BLaER1 (cell line): Measurements from ENCODE around the gene SMARCA4.

ENCODE experiments used
- H3K27ac ChIP-seq: shearing (Covaris generic); formaldehyde crosslinking; 2 replicates; pipeline ENCODE4 v1.8.1; 2022
- H3K27me3 ChIP-seq: shearing (Covaris generic); formaldehyde crosslinking; 2 replicates; pipeline ENCODE4 v1.8.1; 2022
- H3K36me3 ChIP-seq: shearing (Covaris generic); formaldehyde crosslinking; 2 replicates; pipeline ENCODE4 v1.8.1; 2022
- H3K4me1 ChIP-seq: shearing (Covaris generic); formaldehyde crosslinking; 2 replicates; pipeline ENCODE4 v1.8.1; 2022
- H3K4me2 ChIP-seq: shearing (Covaris generic); formaldehyde crosslinking; 2 replicates; pipeline ENCODE4 v1.8.1; 2022
- H3K4me3 ChIP-seq: shearing (Covaris generic); formaldehyde crosslinking; 2 replicates; pipeline ENCODE4 v1.8.1; 2022
- H3K9ac ChIP-seq: shearing (Covaris generic); formaldehyde crosslinking; 2 replicates; pipeline ENCODE4 v1.8.1; 2022
- H3K9me3 ChIP-seq: shearing (Covaris generic); formaldehyde crosslinking; 2 replicates; pipeline ENCODE4 v1.8.1; 2022
- H4K20me1 ChIP-seq: shearing (Covaris generic); formaldehyde crosslinking; 2 replicates; pipeline ENCODE4 v1.8.1; 2022
- Cebpa-rat ChIP-seq: shearing (Covaris generic); IDR thresholded peaks from 2 replicates; pipeline ENCODE4 v1.8.1; 2022

SMARCA4 gene

GRCh38 chr19:10960314-10961072 lies at the start of gene SMARCA4:
TSS of gene SMARCA4 (plus strand) at chr19:10961030. CDS start at chr19:10984152, 23,122 bp downstream.
- Histone ChIP-seq H3K27ac (peak within 1 kb of the TSS; percentile 99), H3K36me3 (peaks cover 12% of the 10 kb centered on the region; the same call in 1 of the 2 replicates), H3K4me1 (peaks cover 45% of the 10 kb centered on the region), H3K9ac (peak within 1 kb of the TSS; percentile 100), H3K4me2 (peak within 1 kb of the TSS; percentile 91), H4K20me1 (peaks cover 34% of the 10 kb centered on the region), H3K4me3 (peak within 1 kb of the TSS; percentile 98), H3K9me3 (no peaks in the 10 kb centered on the region), H3K27me3 (no peaks in the 10 kb centered on the region)
- no peak for TF ChIP-seq Cebpa-rat

- H3K36me3 ChIP-seq = peaks cover 98% of the 10 kb centered on the region
- TF ChIP-seq Cebpa-rat = no peak
- no peaks in the 10 kb centered on the region for H3K9me3 ChIP-seq
- H3K4me3 ChIP-seq = no peak overlapping the region
- no peaks in the 10 kb centered on the region for H3K27me3 ChIP-seq
- no peaks in the 10 kb centered on the region for H3K4me1 ChIP-seq
- H3K9ac ChIP-seq = no peak overlapping the region
- H3K27ac ChIP-seq = no peak overlapping the region
- H3K4me2 ChIP-seq = no peak overlapping the region
- H4K20me1 ChIP-seq = peaks cover 65% of the 10 kb centered on the region
These were observed 49.1 kb upstream of the SMARCA4 start for GRCh38 chr19:10911579-10912363.

GRCh38 chr19:10912619-10913018 lies 48.2 kb upstream of the SMARCA4 start:
- H3K4me2 ChIP-seq = no peak overlapping the region
- H3K36me3 ChIP-seq = peaks cover 98% of the 10 kb centered on the region

GRCh38 chr19:10913716-10914340 lies 47.0 kb upstream of the SMARCA4 start:
- Histone ChIP-seq H3K4me1 (no peaks in the 10 kb centered on the region), H4K20me1 (peaks cover 53% of the 10 kb centered on the region), H3K4me2 (no peak overlapping the region), H3K27ac (no peak overlapping the region), H3K9ac (no peak overlapping the region), H3K36me3 (peaks cover 98% of the 10 kb centered on the region), H3K9me3 (no peaks in the 10 kb centered on the region), H3K4me3 (no peak overlapping the region), H3K27me3 (no peaks in the 10 kb centered on the region)
- no peak for TF ChIP-seq Cebpa-rat

More at GRCh38 chr19:10912619-10913018, 48.2 kb upstream of the SMARCA4 start:
- H3K27ac ChIP-seq = no peak overlapping the region
- H3K9me3 ChIP-seq = no peaks in the 10 kb centered on the region
- H4K20me1 ChIP-seq = peaks cover 58% of the 10 kb centered on the region
- H3K9ac ChIP-seq = no peak overlapping the region
- H3K27me3 ChIP-seq = no peaks in the 10 kb centered on the region
- TF ChIP-seq Cebpa-rat = no peak
- no peaks in the 10 kb centered on the region for H3K4me1 ChIP-seq
- H3K4me3 ChIP-seq = no peak overlapping the region

- no peaks in the 10 kb centered on the region for H3K9me3 ChIP-seq
- H3K9ac ChIP-seq = no peak overlapping the region
- no peaks in the 10 kb centered on the region for H3K27me3 ChIP-seq
- H3K4me3 ChIP-seq = no peak overlapping the region
- peaks cover 100% of the 10 kb centered on the region for H3K36me3 ChIP-seq
- H3K4me2 ChIP-seq = no peak overlapping the region
- H3K27ac ChIP-seq = no peak overlapping the region
- no peak for TF ChIP-seq Cebpa-rat
- no peaks in the 10 kb centered on the region for H3K4me1 ChIP-seq
- peaks cover 67% of the 10 kb centered on the region for H4K20me1 ChIP-seq
These were observed 45.4 kb upstream of the SMARCA4 start for GRCh38 chr19:10915130-10916091.

GRCh38 chr19:10916602-10917001 lies 44.2 kb upstream of the SMARCA4 start:
- no peaks in the 10 kb centered on the region for H3K27me3 ChIP-seq
- no peak overlapping the region for H3K4me2 ChIP-seq
- no peak for TF ChIP-seq Cebpa-rat
- no peaks in the 10 kb centered on the region for H3K9me3 ChIP-seq
- H3K4me3 ChIP-seq = no peak overlapping the region
- no peak overlapping the region for H3K9ac ChIP-seq
- peaks cover 100% of the 10 kb centered on the region for H3K36me3 ChIP-seq
- no peak overlapping the region for H3K27ac ChIP-seq
- peaks cover 72% of the 10 kb centered on the region for H4K20me1 ChIP-seq
- no peaks in the 10 kb centered on the region for H3K4me1 ChIP-seq

- Histone ChIP-seq H3K9me3 (no peaks in the 10 kb centered on the region), H3K9ac (no peak overlapping the region), H3K27me3 (no peaks in the 10 kb centered on the region), H3K27ac (no peak overlapping the region), H3K4me1 (no peaks in the 10 kb centered on the region), H3K4me3 (no peak overlapping the region), H4K20me1 (peaks cover 86% of the 10 kb centered on the region), H3K36me3 (peaks cover 99% of the 10 kb centered on the region), H3K4me2 (no peak overlapping the region)
- no peak for TF ChIP-seq Cebpa-rat
These were observed 42.5 kb upstream of the SMARCA4 start for GRCh38 chr19:10918359-10918758.

GRCh38 chr19:10919352-10920287 lies 41.2 kb upstream of the SMARCA4 start:
- Histone ChIP-seq H3K9me3 (no peaks in the 10 kb centered on the region), H3K4me3 (no peak overlapping the region), H3K27me3 (no peaks in the 10 kb centered on the region), H3K9ac (no peak overlapping the region), H3K4me1 (no peaks in the 10 kb centered on the region), H3K36me3 (peaks cover 99% of the 10 kb centered on the region), H3K27ac (no peak overlapping the region), H3K4me2 (no peak overlapping the region), H4K20me1 (peaks cover 85% of the 10 kb centered on the region)
- TF ChIP-seq Cebpa-rat = no peak
